OCI-LY3 (cell line): ENCODE results near the gene TTPAL.

ENCODE experiments used
- H2AFZ ChIP-seq: fragments of 200-600, 300-600 bp; shearing (Covaris generic); 2 replicates; pipeline ENCODE4 v1.6.0; 2014; ENCODE audit warnings: antibody characterized with exemption, low read depth, low read length
- H3K27ac ChIP-seq: fragments of 200-600, 300-600 bp; sonication (generic); 2 replicates; pipeline ENCODE4 v1.5.1; 2014; ENCODE audit warnings: mild to moderate bottlenecking, low read length, moderate library complexity, mixed read lengths
- H3K27me3 ChIP-seq: fragments of 200-600, 300-600 bp; sonication (generic); 2 replicates; pipeline ENCODE4 v1.6.1; 2014; ENCODE audit warnings: low read depth, low read length, mixed read lengths
- H3K36me3 ChIP-seq: fragments of 200-600, 300-600 bp; sonication (generic); replicated peaks from 2 replicates; pipeline ENCODE3; 2014; ENCODE audit warnings: low read depth, low read length, mixed read lengths
- H3K4me1 ChIP-seq: fragments of 300-600, 200-600 bp; sonication (generic); 2 replicates; pipeline ENCODE4 v1.6.1; 2014; ENCODE audit warnings: low read length, mixed read lengths
- H3K4me2 ChIP-seq: fragments of 200-600, 300-600 bp; sonication (generic); 2 replicates; pipeline ENCODE4 v1.6.1; 2014; ENCODE audit warnings: low read length, mixed read lengths
- H3K4me3 ChIP-seq: fragments of 300-600, 200-600 bp; sonication (generic); 2 replicates; pipeline ENCODE4 v1.5.1; 2014; ENCODE audit warnings: antibody characterized with exemption, mild to moderate bottlenecking, low read length, moderate library complexity
- H3K79me2 ChIP-seq: fragments of 300-600, 200-600 bp; shearing (Covaris generic); 2 replicates; pipeline ENCODE4 v1.6.1; 2014; ENCODE audit warnings: mild to moderate bottlenecking, low read length, mixed read lengths
- H3K9ac ChIP-seq: fragments of 300-600, 200-600 bp; shearing (Covaris generic); 2 replicates; pipeline ENCODE4 v1.6.0; 2014; ENCODE audit warnings: mild to moderate bottlenecking, low read length, moderate library complexity
- H3K9me3 ChIP-seq: fragments of 200-600, 300-600 bp; shearing (Covaris generic); 2 replicates; pipeline ENCODE4 v1.6.1; 2014; ENCODE audit warnings: low read length, mixed read lengths; ENCODE audit not compliant: insufficient read depth
- H4K20me1 ChIP-seq: fragments of 200-600, 300-600 bp; sonication (generic); 2 replicates; pipeline ENCODE4 v1.6.1; 2016; ENCODE audit warnings: low read length, mixed read lengths; ENCODE audit not compliant: insufficient read depth
- CTCF ChIP-seq: fragments of 200-600, 300-600 bp; sonication (generic); IDR thresholded peaks from 2 replicates; pipeline ENCODE4 v1.5.1; 2014; ENCODE audit warnings: antibody characterized with exemption, low read length, low read depth
- EZH2phosphoT487 ChIP-seq: fragments of 200-600 bp; shearing (Covaris generic); IDR thresholded peaks from 2 replicates; pipeline ENCODE4 v1.6.1; 2018; ENCODE audit warnings: antibody characterized with exemption, mixed run types, low read depth

Gene TTPAL

DNA sequence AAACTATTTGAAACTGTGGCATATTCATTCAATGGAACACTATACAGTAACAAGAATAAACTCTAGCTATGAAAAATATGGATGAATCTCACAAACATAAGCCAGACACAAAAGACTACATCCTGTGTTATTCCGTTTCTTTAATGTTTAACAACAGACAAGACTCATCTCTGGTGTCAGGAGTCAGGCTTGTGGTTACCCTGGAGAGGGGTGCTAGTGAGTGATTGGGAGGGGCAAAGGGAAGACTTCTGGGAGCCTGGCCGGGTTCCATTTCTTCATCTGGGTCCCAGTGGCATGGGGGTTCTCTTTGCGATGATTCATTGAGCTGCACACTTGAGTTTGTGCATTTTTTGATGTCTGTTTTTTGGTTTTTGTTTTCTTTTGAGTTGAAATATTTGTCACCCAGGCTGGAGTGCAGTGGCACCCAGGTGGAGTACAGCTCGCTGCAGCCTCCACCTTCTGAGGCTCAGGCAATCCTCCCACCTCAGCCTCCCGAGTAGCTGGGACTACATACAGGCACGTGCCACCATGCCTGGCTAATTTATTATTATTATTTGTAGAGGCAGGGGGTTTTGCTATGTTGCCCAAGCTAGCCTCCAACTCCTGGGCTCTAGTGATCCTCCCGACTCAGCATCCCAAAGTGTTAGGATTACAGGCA is 21.2 kb upstream of the TTPAL start:
- Histone ChIP-seq H2AFZ (no peak overlapping the region), H3K4me2 (no peak overlapping the region), H3K27me3 (peaks cover 12% of the 10 kb centered on the region; the same call in 1 of the 2 replicates), H4K20me1 (no peaks in the 10 kb centered on the region), H3K36me3 (no peaks in the 10 kb centered on the region), H3K27ac (no peak overlapping the region), H3K79me2 (no peaks in the 10 kb centered on the region), H3K4me3 (no peak overlapping the region), H3K9ac (no peak overlapping the region), H3K9me3 (no peaks in the 10 kb centered on the region), H3K4me1 (no peaks in the 10 kb centered on the region)
- no peak for TF ChIP-seq EZH2phosphoT487
- no peak for TF ChIP-seq CTCF

DNA sequence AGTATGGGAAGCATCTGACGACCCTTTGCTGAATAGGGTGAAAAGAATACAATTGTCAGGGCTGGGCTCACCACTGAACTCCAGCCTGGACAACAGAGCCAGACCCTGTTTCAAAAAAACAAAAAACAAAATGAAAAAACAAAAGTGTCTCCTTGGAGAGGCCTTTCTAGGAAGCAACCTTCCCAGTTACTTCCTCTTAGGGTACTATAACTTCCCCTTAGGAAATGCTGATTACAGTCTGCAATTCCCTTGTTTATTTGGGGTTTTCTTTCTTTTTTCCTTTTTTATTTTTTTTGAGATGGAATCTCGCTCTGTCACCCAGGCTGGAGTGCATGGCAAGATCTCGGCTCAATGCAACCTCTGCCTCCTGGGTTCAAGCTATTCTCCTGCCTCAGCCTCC is 20.5 kb upstream of the TTPAL start:
- Histone ChIP-seq H3K4me3 (no peak overlapping the region), H3K4me1 (no peaks in the 10 kb centered on the region)

DNA sequence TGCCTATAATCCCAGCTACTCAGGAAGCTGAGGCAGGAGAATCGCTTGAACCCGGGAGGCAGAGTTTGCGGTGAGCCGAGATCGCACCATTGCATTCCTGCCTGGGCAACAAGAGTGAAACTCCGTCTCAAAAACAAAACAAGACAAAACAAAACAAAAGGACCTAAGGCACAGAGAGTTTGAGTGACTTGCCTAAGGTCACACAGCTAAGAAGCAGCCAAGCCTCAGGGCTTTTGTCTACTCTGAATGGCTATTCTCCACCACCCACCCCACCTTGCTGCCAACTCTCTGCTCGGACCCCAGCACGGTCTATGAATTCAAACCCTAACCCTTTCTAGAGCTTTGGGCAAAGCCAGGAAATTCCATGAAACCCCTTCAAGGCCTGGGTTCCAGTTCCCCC is 19.1 kb upstream of the TTPAL start:
- no peak overlapping the region for H2AFZ ChIP-seq

More for the DNA sequence above, 20.5 kb upstream of the TTPAL start:
- no peak overlapping the region for H3K9ac ChIP-seq
- no peak overlapping the region for H2AFZ ChIP-seq
- no peaks in the 10 kb centered on the region for H4K20me1 ChIP-seq
- H3K79me2 ChIP-seq = no peaks in the 10 kb centered on the region
- H3K27me3 ChIP-seq = peaks cover 12% of the 10 kb centered on the region; the same call in 1 of the 2 replicates
- no peaks in the 10 kb centered on the region for H3K36me3 ChIP-seq
- TF ChIP-seq EZH2phosphoT487 (no peak), CTCF (no peak)
- H3K27ac ChIP-seq = no peak overlapping the region
- no peaks in the 10 kb centered on the region for H3K9me3 ChIP-seq
- H3K4me2 ChIP-seq = no peak overlapping the region

GRCh38 chr20:44457016-44457415 is 18.7 kb upstream of the TTPAL start:
- Histone ChIP-seq H3K79me2 (no peaks in the 10 kb centered on the region), H2AFZ (no peak overlapping the region), H3K27me3 (peaks cover 3% of the 10 kb centered on the region; the same call in 1 of the 2 replicates), H3K9me3 (no peaks in the 10 kb centered on the region), H3K27ac (no peak overlapping the region), H3K4me1 (no peaks in the 10 kb centered on the region), H3K9ac (no peak overlapping the region), H4K20me1 (no peaks in the 10 kb centered on the region), H3K4me3 (no peak overlapping the region), H3K36me3 (no peaks in the 10 kb centered on the region), H3K4me2 (no peak overlapping the region)
- TF ChIP-seq CTCF (no peak), EZH2phosphoT487 (no peak)

More for the DNA sequence above, 19.1 kb upstream of the TTPAL start:
- Histone ChIP-seq H3K9me3 (no peaks in the 10 kb centered on the region), H3K79me2 (no peaks in the 10 kb centered on the region), H3K27me3 (peaks cover 7% of the 10 kb centered on the region; the same call in 1 of the 2 replicates), H3K4me3 (no peak overlapping the region), H3K36me3 (no peaks in the 10 kb centered on the region), H3K27ac (no peak overlapping the region), H3K4me1 (no peaks in the 10 kb centered on the region), H4K20me1 (no peaks in the 10 kb centered on the region), H3K9ac (no peak overlapping the region), H3K4me2 (no peak overlapping the region)
- no peak for TF ChIP-seq EZH2phosphoT487
- no peak for TF ChIP-seq CTCF
